Endothelial cell of umbilical vein (primary cell): ENCODE results near the gene MT1F. TPM values are rescaled to one million over a fixed set of nuclear protein-coding genes. Genes with fewer than 3 reads are reported as not detected.
A peak's percentile ranks its signal among the peaks of the same experiment; 100 is the strongest.

ENCODE experiments used
- BruUV-seq: library from RNA; stranded (reverse); fragments of 400-500 nt; replicated peaks from 2 replicates; lab custom pipeline; 2021; lab: Mats Ljungman, UMichigan
- CTCF ChIA-PET: fragments of 300-600, 350-600 bp; sonication (Branson Sonifier 250); formaldehyde crosslinking; loops from one replicate; lab custom pipeline; 2021; ENCODE audit warnings: antibody characterized with exemption, inconsistent platforms; lab: Charles Lee
- POLR2A ChIA-PET: fragments of 300-600, 350-600 bp; sonication (Branson Sonifier 250); formaldehyde crosslinking; loops from one replicate; lab custom pipeline; 2021; ENCODE audit warnings: antibody characterized with exemption, inconsistent platforms; lab: Charles Lee
- DNase-seq: peaks from one replicate; pipeline ENCODE4 v3.0.0-alpha.2; 2011; ENCODE audit warnings: low read depth, low spot score
- FAIRE-seq: peaks from 2 replicates; lab custom pipeline; 2011; peaks lifted over from hg19 to GRCh38; lab: Jason Lieb, UNC
- H2AFZ ChIP-seq: 2 replicates; pipeline ENCODE4 v1.6.0; 2012; ENCODE audit warnings: low read depth, low read length, control low read depth, inconsistent platforms
- H3K27ac ChIP-seq: 2 replicates; pipeline ENCODE4 v1.5.1; 2011; ENCODE audit warnings: low read depth, mild to moderate bottlenecking, control low read depth, low read length, moderate library complexity; ENCODE audit not compliant: insufficient read depth
- H3K27me3 ChIP-seq, 2 experiments: 2 replicates each; pipeline versions ENCODE4 v1.6.0 to v1.6.1; 2011; ENCODE audit warnings: low read length in 2 of 2, mixed read lengths in 1 of 2; ENCODE audit not compliant: control insufficient read depth in 2 of 2, insufficient read depth in 2 of 2
- H3K36me3 ChIP-seq, 2 experiments: 2 replicates in 1 of 2; 3 replicates in 1 of 2; pipeline ENCODE4 v1.5.1; 2011; ENCODE audit warnings: low read length in 2 of 2, mild to moderate bottlenecking in 1 of 2, moderate library complexity in 1 of 2; ENCODE audit not compliant: control insufficient read depth in 2 of 2, insufficient read depth in 2 of 2; ENCODE audit errors: extremely low read depth in 1 of 2
- H3K4me1 ChIP-seq: 3 replicates; pipeline ENCODE4 v1.5.1; 2011; ENCODE audit warnings: mild to moderate bottlenecking, low read length; ENCODE audit not compliant: control insufficient read depth, insufficient read depth; ENCODE audit errors: extremely low read depth
- H3K4me2 ChIP-seq: 2 replicates; pipeline ENCODE4 v1.6.1; 2011; ENCODE audit warnings: low read length, control low read depth, mixed read lengths; ENCODE audit not compliant: insufficient read depth
- H3K4me3 ChIP-seq, 3 experiments: fragments of 200-600 bp in 1 of 3; sonication (generic), shearing (Covaris generic) in 1 of 3; replicated peaks in 1 of 3; 2 replicates each; pipeline ENCODE4 v1.5.1; 2011 to 2016; ENCODE audit warnings: control low read depth in 3 of 3, low read length in 3 of 3, mild to moderate bottlenecking in 2 of 3, inconsistent platforms in 1 of 3, low read depth in 1 of 3, moderate library complexity in 1 of 3; ENCODE audit not compliant: insufficient read depth in 1 of 3
- H3K79me2 ChIP-seq: 2 replicates; pipeline ENCODE4 v1.6.0; 2012; ENCODE audit warnings: low read length, inconsistent platforms; ENCODE audit not compliant: control insufficient read depth, insufficient read depth
- H3K9ac ChIP-seq: replicated peaks from 2 replicates; pipeline ENCODE3; 2011; ENCODE audit warnings: low read length, control low read depth; ENCODE audit not compliant: insufficient read depth; ENCODE audit errors: extremely low read depth
- H3K9me1 ChIP-seq: replicated peaks from 3 replicates; pipeline ENCODE4 v1.6.0; 2011; ENCODE audit warnings: mild to moderate bottlenecking, low read length; ENCODE audit not compliant: control insufficient read depth, insufficient read depth; ENCODE audit errors: extremely low read depth
- H3K9me3 ChIP-seq: replicated peaks from 2 replicates; pipeline ENCODE4 v1.5.1; 2012; ENCODE audit warnings: low read length, inconsistent platforms; ENCODE audit not compliant: control insufficient read depth, insufficient read depth
- H4K20me1 ChIP-seq: replicated peaks from 2 replicates; pipeline ENCODE3; 2011; ENCODE audit warnings: mild to moderate bottlenecking, low read length; ENCODE audit not compliant: control insufficient read depth, insufficient read depth; ENCODE audit errors: extremely low read depth
- CTCF ChIP-seq, 2 donors: IDR thresholded peaks; 1 replicate in 1 of 2; 2 replicates in 1 of 2; pipeline ENCODE4 v1.5.1; 2011; ENCODE audit warnings: low read length in 2 of 2, mild to moderate bottlenecking in 2 of 2, moderate library complexity in 2 of 2, control low read depth in 1 of 2, inconsistent platforms in 1 of 2, low read depth in 1 of 2; ENCODE audit not compliant: insufficient read depth in 1 of 2; ENCODE audit errors: extremely low read depth in 1 of 2
- FOS ChIP-seq: IDR thresholded peaks from 2 replicates; pipeline ENCODE4 v1.6.1; 2011; ENCODE audit warnings: mild to moderate bottlenecking, low read length, moderate library complexity, borderline replicate concordance; ENCODE audit not compliant: insufficient read depth
- GATA2 ChIP-seq: IDR thresholded peaks from 2 replicates; pipeline ENCODE4 v1.7.0; 2011; ENCODE audit warnings: low read depth, mild to moderate bottlenecking, moderate library complexity, mixed read lengths, low read length; ENCODE audit not compliant: insufficient read length, insufficient read depth
- JUN ChIP-seq: IDR thresholded peaks from 2 replicates; pipeline ENCODE4 v1.6.1; 2011; ENCODE audit warnings: borderline replicate concordance, low read depth; ENCODE audit not compliant: insufficient read length, insufficient read depth
- MAX ChIP-seq: IDR thresholded peaks from 2 replicates; pipeline ENCODE4 v1.6.1; 2011; ENCODE audit not compliant: insufficient read depth, insufficient read length
- POLR2A ChIP-seq: IDR thresholded peaks from 2 replicates; pipeline ENCODE4 v1.6.1; 2012; ENCODE audit warnings: low read depth, mild to moderate bottlenecking, control low read depth, low read length
- POLR2AphosphoS5 ChIP-seq: IDR thresholded peaks from 2 replicates; pipeline ENCODE4 v1.6.1; 2012; ENCODE audit warnings: low read depth, mild to moderate bottlenecking, control low read depth, low read length, moderate library complexity; ENCODE audit not compliant: insufficient read depth
- dilution Hi-C: fragments of 300-500 bp; cut with MboI; formaldehyde crosslinking; loops from one replicate; pipeline ENCODE4 v1.15.0; 2019; ENCODE audit warnings: low sequenced_read_pairs; ENCODE audit not compliant: extremely low pct_ligation_motif_present
- intact Hi-C: fragments of 100-400 bp; cut with micrococcal nuclease; formaldehyde crosslinking; loops from one replicate; pipeline ENCODE4 v1.10.0; 2022
- polyA plus RNA-seq, 4 experiments: library from polyadenylated mRNA; depleted of rRNA in 3 of 4; stranded (reverse) in 3 of 4; unstranded in 1 of 4; fragments of >200 nt; gene quantifications; 2 replicates each; pipeline versions ENCODE4 v1.2.1 to v1.2.3, GENCODE V29; 2011 to 2012; ENCODE audit warnings: missing spikeins in 1 of 4
- total RNA-seq: library from RNA; stranded (reverse); gene quantifications from 2 replicates; pipeline ENCODE4 v1.2.3, GENCODE V29; 2021

MT1F gene
- total and polyA plus RNA-seq, 2 donors (not counting 3 experiments of a cell fraction or from before 2014, with no cell fraction given) = 2.2 to 2.6 TPM

DNA sequence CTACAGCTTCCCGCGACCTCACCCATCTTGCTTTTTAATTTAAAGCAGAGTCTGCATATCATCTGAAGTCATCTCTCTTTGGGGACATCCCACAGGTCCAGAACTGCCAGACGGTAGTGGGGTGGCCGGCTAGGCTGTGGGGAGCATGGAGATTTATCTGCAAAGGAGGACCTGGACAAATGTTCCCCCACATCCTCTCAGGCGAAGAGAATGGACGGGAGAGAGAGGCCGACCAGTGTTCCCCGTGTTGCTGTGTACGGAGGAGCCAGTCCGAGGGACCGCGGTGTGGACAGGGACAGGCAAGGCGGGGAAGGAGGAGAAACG is 26.0 kb upstream of the MT1F start:
- Histone ChIP-seq H3K9ac (no peak overlapping the region), H4K20me1 (no peaks in the 10 kb centered on the region), H3K36me3 (no peaks in the 10 kb centered on the region), H3K9me3 (no peaks in the 10 kb centered on the region), H3K4me1 (peaks cover 20% of the 10 kb centered on the region), H3K27ac (no peak overlapping the region), H3K79me2 (no peaks in the 10 kb centered on the region), H3K4me3 (peak overlapping the region in 2 of 3 experiments; percentile 2 to 42), H3K27me3 (peaks cover 25 to 28% of the 10 kb centered on the region in 2 experiments), H3K9me1 (no peaks in the 10 kb centered on the region), H2AFZ (peak overlapping the region; percentile 61), H3K4me2 (peak overlapping the region; percentile 83)
- dilution Hi-C loops (no loop called here), intact Hi-C loops (no loop called here)
- FAIRE-seq = no peak
- ChIA-PET POLR2A (no interaction called here), CTCF (interaction anchor here (1.0 to 2.5 kb wide), 3 partner anchors 28 to 39 kb away, joined by 3 to 14 read pairs (median 6); no protein-coding TSS in a partner anchor)
- TF ChIP-seq CTCF (IDR thresholded peaks at IDR 0.05; ENCODE audit: extremely low read depth in 1 of 2, insufficient read depth in 1 of 2, low read depth in 1 of 2, low read length in 2 of 2) (no peak), POLR2AphosphoS5 (no peak), GATA2 (no peak), FOS (no peak), POLR2A (no peak), MAX (no peak), JUN (no peak)
- BruUV-seq = no TSS peak
- no peak for DNase-seq
